Epithelial cell of esophagus (primary cell): ENCODE data around the gene COL2A1.

ENCODE experiments used
- DNase-seq: peaks from one replicate; pipeline ENCODE4 v3.0.0; 2010; ENCODE audit warnings: low read depth
- H3K4me3 ChIP-seq: 2 replicates; pipeline ENCODE4 v1.5.1; 2011; ENCODE audit warnings: mild to moderate bottlenecking, low read length, control low read depth
- TF ChIP-seq, protein P1 (sequence below): IDR thresholded peaks from 2 replicates; pipeline ENCODE4 v1.5.1; 2011; ENCODE audit warnings: low read depth, mild to moderate bottlenecking, low read length, control low read depth, inconsistent platforms; ENCODE audit not compliant: insufficient read depth; ENCODE audit errors: missing control alignments

The COL2A1 gene

DNA sequence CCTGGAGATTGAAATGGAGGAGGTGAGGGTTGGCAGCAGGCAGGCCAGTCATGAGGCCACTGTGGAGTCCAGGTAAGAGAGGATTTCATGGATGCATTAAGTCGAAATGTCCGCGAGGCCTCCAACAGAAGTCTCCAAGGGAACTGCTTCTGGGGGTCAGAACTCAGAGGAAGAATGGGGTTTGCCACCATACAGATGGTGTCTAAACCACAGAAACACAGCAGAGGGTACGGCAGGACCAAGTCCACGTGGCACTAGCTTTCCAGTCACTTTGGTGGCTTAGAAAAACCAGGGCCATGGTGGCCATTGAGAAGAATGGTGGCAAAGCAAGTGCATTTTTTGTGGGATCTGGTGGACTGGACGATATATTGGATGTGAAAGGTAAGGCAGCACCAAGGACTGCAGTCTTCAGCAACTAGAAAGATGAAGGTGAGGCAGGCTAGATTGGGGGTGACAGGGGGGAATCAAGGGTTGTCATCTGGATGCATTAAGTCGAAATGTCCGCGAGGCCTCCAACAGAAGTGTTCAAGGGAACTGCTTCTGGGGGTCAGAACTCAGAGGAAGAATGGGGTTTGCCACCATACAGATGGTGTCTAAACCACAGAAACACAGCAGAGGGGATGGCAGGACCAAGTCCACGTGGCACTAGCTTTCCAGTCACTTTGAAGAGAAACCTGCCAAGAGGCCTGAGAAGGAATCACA, 63.4 kb downstream of the COL2A1 start:
- TF ChIP-seq, protein P1, sequence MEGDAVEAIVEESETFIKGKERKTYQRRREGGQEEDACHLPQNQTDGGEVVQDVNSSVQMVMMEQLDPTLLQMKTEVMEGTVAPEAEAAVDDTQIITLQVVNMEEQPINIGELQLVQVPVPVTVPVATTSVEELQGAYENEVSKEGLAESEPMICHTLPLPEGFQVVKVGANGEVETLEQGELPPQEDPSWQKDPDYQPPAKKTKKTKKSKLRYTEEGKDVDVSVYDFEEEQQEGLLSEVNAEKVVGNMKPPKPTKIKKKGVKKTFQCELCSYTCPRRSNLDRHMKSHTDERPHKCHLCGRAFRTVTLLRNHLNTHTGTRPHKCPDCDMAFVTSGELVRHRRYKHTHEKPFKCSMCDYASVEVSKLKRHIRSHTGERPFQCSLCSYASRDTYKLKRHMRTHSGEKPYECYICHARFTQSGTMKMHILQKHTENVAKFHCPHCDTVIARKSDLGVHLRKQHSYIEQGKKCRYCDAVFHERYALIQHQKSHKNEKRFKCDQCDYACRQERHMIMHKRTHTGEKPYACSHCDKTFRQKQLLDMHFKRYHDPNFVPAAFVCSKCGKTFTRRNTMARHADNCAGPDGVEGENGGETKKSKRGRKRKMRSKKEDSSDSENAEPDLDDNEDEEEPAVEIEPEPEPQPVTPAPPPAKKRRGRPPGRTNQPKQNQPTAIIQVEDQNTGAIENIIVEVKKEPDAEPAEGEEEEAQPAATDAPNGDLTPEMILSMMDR = no peak
- no peak overlapping the region for H3K4me3 ChIP-seq
- DNase-seq = no peak

DNA sequence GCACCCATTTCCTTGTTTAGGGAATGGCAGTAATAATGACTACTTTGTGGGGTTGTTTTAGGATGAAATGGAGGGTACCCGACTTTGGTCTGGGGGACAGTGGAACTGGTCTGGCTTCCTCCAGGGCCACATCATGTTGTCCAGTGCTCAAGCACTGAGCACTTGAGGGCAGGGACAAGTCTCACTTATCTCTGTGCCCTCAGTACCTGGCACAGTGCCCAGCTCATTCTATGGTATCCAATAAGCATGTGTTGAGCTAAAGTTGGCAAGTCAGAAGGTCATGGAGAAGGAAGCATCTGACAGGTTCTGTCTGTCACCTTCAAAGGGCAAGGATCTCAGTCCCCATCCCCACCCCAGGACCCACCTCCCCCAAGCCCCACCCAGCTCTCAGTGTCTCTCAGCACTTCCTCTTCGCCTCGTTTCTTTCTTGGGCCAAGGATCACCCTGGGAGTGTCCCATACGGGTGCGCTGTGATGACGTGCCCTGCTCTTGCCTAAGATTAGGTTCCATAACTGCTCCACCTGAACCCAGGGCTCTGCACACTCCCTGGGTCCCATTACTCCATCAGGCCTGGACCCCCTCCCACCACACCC, 65.2 kb downstream of the COL2A1 start:
- H3K4me3 ChIP-seq = no peak overlapping the region
- TF ChIP-seq, protein P1 = no peak

DNA sequence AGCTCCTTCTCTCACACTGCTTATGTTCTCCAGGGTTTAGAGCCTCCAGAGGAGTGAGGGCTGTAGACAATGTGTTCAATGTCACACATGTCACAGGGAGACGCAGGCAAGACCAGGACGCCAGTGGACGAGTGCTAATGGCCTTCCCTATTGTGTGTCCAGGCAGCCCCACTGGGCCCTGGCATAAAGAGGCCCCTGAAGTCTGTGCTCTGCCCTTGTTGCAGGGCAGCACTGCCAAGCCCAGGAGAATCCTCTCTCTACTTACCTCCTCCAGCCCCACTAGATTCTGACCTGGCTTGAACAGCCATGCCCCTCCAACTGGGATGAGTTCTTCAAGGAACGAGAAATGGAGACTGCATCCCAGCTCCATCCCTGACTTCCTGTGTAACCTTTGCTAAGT, 65.7 kb downstream of the COL2A1 start:
- no peak for DNase-seq
- TF ChIP-seq, protein P1 = no peak

More for the DNA sequence above, 65.2 kb downstream of the COL2A1 start:
- DNase-seq = no peak

DNA sequence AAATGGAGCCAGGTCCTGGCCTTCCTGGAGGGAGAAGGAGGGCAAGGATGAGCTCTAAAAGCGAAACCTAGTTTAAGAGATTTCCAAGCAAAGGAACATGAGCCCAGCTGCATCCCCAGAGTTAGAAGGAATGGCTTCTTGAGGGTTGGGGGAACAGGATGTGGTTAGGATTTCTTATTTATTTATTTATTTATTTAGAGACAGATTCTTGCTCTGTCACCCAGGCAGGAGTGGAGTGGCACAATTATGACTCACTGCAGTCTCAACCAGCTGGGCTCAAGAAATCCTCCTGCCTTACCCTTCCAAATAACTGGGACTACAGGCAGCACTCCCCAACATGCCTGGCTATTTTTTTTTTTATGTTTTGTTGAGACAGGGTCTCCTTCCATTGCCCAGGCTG, 66.2 kb downstream of the COL2A1 start:
- peak; percentile 52 for DNase-seq
- H3K4me3 ChIP-seq = no peak overlapping the region
- TF ChIP-seq, protein P1 = no peak

More for the DNA sequence above, 65.7 kb downstream of the COL2A1 start:
- H3K4me3 ChIP-seq = no peak overlapping the region

DNA sequence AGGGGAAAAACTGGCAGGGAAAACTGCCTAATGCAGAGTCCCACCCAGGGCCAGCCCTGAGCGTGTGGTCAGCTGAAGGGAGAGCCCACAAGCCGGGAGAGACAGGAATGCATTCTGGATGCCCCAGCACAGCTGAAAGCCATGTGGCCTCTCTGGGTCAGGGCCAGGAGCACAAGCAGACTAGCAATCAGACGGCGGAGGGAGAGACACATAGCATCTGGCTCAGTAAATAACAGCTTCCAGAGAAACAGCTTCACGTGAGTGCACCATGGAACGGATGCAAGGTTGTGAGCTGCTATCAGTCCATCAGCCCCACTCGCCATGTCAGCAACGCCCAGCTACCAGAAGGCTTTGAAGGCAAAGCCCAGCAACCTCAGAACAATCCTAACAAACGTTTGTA, 69.1 kb downstream of the COL2A1 start:
- H3K4me3 ChIP-seq = no peak overlapping the region
- TF ChIP-seq, protein P1 = no peak
- DNase-seq = no peak

DNA sequence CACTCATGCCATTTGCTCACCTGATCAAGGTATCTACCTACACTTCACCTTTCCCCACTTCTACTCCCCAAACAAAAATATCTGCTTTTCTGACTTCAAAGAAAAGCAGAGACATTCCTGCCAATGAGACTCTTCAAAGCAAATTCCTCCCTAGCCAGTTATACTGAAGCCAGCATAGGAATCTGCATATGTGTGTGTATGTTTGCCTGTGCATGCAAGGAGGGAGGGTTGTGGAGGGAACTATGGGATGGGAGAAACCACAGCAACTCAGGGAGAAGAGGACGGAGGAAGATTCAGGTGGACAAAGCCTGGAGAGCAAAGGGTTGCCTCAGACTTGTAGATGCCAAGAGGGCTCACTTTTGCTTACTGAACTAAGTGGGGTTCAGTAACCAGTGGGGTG, 73.1 kb downstream of the COL2A1 start:
- no peak overlapping the region for H3K4me3 ChIP-seq
- DNase-seq = no peak
- TF ChIP-seq, protein P1 = no peak

DNA sequence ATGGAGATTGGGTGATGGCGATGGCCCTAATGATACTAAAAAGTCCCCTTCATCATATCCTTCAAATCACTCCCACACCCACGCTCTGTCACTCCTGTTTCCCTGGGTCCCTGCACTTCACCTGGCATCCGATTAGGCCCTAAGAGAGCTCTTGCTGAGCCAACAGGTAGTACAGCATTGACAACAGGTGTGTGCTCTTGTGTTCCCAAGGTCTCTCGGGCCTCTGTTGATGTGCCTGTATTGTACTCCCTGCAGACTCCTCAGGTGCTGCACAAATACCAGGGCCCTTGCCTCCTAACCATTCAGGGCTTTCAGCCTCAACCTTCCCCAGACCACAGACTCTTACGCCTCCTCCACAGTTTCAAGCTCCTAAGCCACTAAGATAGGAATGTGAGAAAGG, 73.6 kb downstream of the COL2A1 start:
- no peak for DNase-seq
- H3K4me3 ChIP-seq = no peak overlapping the region
- TF ChIP-seq, protein P1 = no peak
